ENCODE measurements around the gene TMEM139.

TMEM139 gene

DNA sequence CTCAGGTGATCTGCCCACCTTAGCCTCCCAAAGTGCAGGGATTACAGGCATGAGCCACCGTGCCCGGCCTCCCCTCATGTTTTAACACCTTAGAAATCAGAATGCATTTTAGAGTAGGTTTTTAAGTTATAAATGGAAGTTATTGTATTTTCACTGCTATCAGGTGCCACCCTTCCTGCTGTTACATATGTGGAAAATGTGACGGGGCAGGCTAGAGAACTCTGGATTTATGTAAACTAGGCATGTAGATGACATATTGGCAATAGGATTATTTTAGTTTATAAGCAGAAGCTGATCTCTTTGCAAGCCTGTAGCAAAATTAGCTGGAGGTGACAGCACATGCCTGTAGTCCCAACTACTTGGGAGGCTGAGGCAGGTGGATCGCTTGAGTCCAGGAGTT is 5.5 kb downstream of the TMEM139 start:
- no peak for DNase-seq

DNA sequence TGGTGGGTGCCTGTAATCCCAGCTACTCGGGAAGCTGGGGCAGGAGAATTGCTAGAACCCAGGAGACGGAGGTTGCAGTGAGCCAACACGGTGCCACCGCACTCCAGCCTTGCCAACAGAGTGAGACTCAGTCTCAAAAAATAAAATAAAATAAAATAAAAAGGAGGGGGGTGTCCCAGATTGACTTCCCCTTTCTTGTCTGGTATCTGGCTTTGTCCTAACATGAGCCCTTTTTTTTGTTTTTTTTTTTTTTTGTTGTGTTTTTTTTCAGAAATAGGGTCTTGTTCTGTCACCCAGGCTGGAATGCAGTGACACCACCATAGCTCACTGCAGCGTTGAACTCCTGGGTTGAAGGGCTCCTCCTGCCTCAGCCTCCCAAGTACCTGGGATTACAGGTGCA is 8.1 kb downstream of the TMEM139 start:
- no peak for DNase-seq

- no peak for DNase-seq
Measured at GRCh38 chr7:143295870-143296269, 11.1 kb downstream of the TMEM139 start.

DNA sequence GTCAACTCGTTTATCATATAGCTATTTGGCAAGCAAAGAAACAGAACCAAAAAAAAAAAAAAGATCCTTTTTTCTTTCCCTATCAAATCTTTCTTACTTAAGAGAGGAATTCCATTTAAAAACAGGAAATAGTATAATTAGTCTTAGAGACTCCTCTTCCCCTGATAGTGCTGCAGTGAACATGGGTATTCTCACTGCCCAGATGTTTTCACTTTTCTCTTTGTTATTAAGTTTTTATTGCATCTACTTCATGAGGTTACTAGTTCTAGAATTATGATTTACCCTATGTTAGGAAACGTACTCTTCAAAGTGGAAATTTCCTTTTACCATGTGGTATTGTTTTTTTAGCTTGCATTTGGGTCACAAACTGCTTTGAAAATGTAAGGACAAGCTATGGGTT is 11.9 kb downstream of the TMEM139 start:
- no peak for DNase-seq

- no peak for DNase-seq
Measured at GRCh38 chr7:143299346-143299745, 14.6 kb downstream of the TMEM139 start.

GRCh38 chr7:143299840-143300239 is 15.1 kb downstream of the TMEM139 start:
- no peak for DNase-seq

- no peak for DNase-seq
Measured at GRCh38 chr7:143300959-143301935, 16.5 kb downstream of the TMEM139 start.

- DNase-seq = no peak
Measured at GRCh38 chr7:143303733-143304132, 19.0 kb downstream of the TMEM139 start.

DNA sequence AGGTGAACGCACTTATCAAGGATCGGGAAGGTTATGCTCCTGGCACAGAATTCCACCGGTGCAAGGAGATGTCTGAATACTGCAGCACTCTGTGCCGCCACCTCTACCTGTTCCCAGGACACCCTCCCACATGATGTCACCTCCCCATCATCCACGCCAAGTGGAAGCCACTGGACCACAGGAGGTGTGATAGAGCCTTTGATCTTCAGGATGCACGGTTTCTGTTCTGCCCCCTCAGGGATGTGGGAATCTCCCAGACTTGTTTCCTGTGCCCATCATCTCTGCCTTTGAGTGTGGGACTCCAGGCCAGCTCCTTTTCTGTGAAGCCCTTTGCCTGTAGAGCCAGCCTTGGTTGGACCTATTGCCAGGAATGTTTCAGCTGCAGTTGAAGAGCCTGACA is 20.2 kb downstream of the TMEM139 start:
- no peak for DNase-seq

DNA sequence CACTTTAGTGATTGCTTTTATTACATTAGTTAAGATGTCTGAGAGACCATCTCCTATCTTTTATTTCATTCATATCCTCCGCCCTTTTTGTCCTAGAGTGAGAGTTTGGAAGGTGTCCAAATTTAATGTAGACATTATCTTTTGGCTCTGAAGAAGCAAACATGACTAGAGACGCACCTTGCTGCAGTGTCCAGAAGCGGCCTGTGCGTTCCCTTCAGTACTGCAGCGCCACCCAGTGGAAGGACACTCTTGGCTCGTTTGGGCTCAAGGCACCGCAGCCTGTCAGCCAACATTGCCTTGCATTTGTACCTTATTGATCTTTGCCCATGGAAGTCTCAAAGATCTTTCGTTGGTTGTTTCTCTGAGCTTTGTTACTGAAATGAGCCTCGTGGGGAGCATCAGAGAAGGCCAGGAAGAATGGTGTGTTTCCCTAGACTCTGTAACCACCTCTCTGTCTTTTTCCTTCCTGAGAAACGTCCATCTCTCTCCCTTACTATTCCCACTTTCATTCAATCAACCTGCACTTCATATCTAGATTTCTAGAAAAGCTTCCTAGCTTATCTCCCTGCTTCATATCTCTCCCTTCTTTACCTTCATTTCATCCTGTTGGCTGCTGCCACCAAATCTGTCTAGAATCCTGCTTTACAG is 20.8 kb downstream of the TMEM139 start:
- no peak for DNase-seq

DNA sequence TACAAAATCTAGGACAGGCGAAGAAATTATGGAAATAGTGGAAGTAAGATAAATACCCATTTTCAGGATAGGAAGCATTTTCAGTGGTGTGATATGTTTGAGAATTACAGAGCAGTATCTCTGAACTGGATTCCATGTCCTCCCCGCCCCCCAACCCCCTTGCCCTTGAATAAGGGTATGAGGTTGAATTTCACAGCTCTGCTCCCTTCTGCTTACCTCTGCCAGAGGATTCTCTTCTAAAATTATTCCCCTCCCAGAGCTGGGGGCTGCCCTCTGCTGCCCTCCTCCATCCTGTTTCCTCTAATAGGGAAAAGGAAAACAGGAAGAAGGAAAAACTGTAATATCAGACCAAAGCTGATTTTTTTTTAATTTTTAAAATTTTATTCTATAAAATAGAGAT is 23.9 kb downstream of the TMEM139 start:
- no peak for DNase-seq

DNA sequence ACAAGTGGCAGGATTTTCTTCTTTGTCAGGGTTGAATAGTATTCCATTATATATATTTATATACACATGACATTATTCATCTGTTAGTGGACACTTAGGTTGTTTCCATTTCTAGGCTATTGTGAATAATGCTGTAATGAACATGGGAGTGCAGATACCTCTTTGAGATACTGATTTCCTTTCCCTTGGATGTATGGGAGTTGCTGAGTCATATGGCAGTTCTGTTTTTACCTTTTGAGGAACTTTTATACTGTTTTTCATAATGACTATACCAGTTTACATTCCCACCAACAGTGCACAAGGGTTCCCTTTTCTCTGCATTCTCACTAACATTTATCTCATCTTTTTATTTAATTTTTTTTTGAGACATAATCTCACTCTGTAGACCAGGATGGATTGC is 29.4 kb downstream of the TMEM139 start:
- no peak for DNase-seq

DNA sequence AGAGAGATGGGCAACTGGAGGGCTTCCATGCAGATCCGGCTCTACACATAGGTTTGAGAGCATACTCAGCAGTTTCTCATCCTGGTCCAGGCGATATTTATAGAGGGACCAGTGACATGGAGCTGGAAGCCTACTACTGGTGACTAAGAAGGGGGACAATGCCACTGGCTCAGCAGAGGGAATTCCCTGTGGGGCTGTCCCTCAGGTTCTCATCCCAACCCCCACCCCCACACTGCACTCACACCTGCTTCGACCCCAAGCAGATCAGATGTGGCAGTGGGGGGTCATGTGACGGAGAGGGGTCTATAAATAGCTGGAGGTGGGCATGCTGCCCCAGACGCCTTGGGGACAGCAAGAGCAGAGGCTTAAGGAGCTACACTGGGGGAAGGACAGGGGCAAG is 31.0 kb downstream of the TMEM139 start, which contains the start of gene CLCN1:
TSS of gene CLCN1 (plus strand) at position 336 of the 400 bp plus-strand sequence. CDS start 102 bp downstream, outside the sequence.
- DNase-seq = no peak

DNA sequence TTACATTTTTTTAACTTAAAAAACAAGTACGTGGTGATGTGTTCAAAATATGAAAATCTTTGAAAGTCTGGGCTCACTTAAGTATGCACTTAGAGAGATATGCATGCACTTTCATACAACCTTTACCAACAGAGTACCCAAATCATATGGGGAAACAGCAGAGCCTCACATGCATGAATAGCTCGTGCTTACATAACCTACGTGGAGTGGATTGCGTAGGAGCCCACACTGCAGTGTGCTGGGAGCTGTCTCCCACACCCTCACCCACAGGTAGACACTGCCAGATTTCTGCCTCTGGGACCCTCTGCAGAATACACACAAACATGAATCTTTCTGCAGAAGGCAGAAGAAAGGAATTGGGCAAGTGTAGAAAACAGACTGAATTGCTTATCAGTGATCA is 31.7 kb downstream of the TMEM139 start:
- DNase-seq = no peak

GRCh38 chr7:143318661-143319060 is 33.9 kb downstream of the TMEM139 start:
- DNase-seq = no peak

DNA sequence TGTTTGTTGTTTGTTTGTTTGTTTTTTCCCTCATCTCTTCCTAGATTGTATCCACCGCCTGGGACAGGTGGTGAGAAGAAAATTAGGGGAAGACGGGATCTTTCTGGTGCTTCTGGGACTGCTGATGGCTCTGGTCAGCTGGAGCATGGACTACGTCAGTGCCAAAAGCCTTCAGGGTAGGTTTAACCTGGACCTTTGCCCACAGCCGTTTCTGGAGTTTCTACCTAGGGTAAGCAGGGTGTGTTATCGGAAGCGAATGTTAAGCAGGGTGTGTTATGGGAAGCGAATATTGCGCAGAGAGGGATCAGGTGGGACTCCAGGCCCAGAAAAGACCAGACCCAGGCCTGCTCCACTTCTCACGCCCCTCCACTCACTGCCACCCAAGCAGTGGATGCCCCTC is 35.9 kb downstream of the TMEM139 start:
- no peak for DNase-seq

DNA sequence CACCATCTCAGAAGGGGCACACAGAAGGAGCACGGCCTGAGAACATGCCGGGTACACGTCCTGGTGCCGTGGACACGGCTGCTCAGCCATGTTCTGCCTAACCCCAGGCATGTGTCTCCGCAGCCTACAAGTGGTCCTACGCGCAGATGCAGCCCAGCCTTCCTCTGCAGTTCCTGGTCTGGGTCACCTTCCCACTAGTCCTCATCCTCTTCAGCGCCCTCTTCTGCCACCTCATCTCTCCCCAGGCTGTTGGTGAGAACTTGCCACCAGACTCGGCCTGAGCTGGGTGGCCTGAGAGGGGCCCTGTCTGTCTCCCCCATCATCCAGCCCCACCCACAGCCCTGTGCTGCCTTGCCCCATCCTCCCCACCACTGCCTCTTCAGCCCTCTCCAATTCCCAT is 36.5 kb downstream of the TMEM139 start:
- no peak for DNase-seq

- DNase-seq = no peak
Measured at GRCh38 chr7:143321734-143322133, 37.0 kb downstream of the TMEM139 start.

GRCh38 chr7:143322760-143323633 is 38.2 kb downstream of the TMEM139 start:
- no peak for DNase-seq

- no peak for DNase-seq
Measured at GRCh38 chr7:143323653-143324052, 38.9 kb downstream of the TMEM139 start.

DNA sequence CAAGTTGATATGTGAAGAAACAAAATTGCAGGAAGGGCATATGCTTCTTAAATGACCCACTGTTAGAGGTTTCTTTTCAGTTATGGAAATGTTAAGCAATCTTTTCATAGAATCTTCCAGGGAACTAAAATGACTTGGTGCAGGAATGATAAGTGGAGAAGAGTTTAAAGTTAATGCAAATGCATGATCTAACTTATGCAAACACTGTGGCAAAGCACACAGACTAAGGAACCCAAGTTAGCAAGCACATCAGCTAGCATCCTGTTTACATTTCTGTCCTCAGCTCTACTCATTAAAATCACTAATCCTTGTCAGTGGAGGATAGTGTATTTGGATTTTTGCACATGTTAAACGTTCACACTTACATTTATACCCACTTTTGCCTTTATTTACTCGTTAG is 40.5 kb downstream of the TMEM139 start:
- no peak for DNase-seq

DNA sequence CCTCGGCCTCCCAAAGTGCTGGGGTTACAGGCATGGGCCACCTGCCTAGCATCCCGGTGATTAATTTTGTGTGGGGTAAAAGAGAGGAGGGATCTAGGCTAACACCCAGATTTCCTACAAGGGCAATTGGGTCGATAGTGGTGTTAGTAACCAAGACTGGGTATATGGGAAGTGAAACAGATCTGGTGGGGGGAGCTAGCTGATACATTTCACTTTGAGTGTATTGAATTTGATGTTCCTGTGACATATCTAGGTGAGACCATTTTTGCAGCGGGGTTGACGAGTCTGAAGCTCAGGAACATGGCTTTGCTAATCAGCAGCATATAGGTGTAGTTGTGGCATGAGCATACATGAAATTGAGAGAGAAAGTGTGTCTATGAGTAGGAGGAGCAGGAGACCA is 43.1 kb downstream of the TMEM139 start:
- DNase-seq = no peak

DNA sequence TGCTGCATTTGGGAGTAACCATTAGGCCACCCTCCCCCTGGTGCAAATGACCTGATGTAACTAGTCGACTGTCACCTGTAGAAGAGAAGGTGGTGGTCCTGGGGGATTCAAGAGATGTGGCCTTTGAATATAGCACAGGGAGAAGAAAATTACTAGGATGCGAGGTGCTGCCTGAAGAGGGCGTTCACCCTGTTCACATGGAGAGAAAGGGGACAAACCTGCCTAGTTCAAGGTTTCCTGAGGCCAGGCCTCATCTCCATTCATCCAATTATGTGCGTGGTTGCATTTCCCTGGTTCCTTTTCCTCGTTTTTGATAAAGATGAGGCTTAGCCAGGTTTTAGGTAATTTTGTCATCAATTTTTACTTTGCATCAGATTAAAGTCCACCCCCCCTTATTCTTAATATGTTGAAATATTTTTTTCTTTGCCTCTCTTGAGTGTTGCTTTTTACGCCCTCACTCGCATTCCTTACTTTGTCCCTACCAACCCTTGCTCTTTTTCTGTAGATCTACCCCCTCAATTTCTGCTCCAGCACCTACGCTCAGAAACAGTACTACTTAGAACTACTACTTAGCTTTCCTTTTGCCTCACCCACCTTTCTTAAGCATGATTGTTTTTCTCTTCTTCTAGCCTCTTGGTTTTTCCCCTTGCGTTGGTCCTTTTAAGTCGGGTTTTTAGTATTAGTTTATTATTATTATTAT is 44.9 kb downstream of the TMEM139 start:
- no peak for DNase-seq
